Pons (tissue), 1 donor: ENCODE data around the gene KRT79.
"Not testable (repeated sequence)": the region's sequence is repeated elsewhere in the genome, so short reads cannot be mapped to it uniquely, and the experiment has no call there.

Source experiments
- DNase-seq: peaks from one replicate; pipeline ENCODE4 v3.0.0-alpha.2; 2016; ENCODE audit warnings: low spot score

The KRT79 gene

DNA sequence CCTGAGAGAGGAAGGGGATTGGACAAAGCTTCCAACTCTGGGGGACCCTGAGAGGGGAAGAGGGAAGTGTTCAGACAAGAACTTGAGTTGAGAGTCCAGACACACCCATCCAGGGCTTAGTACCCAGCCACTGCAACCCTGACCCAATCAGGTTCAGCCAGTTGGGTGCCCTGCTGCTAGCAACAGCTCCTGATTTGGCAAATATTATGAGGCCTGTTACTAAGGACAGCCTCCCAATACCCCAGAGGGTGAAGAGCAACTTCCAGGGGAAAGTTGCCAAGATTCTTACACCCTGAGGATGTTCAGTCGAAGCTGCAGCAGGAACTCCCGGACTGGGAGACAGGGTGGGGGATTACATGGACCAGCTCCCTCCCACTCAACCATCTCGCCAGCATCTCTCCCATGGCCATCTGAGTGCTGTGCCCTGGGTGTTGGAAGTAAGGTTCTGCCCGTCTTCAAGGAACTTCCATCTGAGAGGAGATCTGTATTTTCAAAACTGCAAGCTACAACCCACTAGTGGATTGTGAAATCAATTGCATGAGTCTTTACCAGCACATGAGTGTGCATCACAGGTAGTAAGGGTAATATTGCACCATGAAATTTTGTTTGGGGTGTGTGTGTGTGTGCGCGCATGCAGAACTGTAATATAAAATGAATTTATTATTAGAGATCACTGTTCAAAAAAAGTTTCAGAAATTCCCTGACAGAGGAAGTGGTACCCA, 26.2 kb upstream of the KRT79 start:
- DNase-seq: no peak

DNA sequence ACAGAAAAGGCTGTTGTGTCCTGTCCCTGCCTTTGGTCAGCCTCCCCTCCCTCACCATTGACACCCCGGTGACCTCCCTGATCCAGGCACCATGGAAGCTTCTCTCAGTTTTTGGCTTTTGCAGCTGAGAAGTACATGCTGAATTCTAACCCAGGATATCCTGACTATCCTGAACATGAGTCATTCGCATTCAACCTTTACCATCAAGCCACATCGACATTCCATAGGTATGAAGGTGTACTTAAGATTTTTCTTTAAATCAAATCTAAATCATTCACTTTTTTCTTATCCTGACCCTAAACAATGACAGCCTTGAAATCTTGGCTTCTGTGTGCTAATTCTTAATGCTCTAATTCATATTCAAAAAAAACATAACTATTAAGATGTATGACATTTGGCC, 23.4 kb upstream of the KRT79 start:
- DNase-seq: no peak

DNA sequence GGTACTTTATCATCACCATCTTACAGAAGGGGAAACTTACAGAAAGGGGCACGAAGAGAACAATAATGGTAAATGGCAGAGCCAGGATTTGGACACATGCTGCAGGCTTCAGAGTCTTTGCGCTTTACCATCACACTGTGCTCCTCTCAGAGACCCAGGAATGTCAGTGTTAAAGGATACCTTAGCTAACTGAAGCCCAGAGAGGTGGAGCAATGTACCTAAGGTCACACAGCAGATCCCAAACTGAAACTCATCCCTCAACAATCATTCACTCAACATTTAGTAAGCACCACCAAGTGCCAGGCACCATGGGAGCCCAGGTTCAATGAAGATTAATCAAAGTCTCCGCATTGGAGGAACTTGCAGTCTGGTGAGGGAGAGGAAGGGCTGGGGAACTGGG, 22.7 kb upstream of the KRT79 start:
- DNase-seq: no peak

DNA sequence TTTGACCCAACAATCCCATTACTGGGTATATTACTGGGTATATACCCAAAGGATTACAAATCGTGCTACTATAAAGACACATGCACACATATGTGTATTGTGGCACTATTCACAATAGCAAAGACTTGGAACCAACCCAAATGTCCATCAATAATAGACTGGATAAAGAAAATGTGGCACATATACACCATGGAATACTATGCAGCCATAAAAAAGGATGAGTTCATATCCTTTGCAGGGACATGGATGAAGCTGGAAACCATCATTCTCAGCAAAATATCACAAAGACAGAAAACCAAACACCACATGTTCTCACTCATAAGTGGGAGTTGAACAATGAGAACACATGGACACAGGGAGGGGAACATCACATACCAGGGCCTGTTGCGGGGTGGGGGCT, 22.0 kb upstream of the KRT79 start:
- DNase-seq: not testable (repeated sequence)

DNA sequence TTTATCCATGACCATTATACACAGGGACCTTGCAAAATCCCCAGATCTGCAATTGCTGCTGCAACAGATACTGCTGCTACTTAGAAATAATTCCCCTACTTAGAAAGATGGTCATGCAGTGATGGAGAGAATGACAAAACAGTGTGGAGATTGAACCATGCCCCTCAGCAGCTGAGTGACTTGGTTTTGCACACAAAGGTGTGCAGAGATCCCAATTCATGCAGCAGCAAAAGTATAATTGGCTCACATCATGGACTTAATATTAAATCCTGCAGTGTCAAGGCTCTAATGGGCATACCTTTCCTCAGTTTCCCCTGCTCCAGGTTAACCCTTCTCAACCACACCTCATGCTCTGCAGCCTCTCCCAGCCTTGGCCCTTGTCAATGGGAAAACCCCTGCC, 17.7 kb upstream of the KRT79 start:
- no peak for DNase-seq

DNA sequence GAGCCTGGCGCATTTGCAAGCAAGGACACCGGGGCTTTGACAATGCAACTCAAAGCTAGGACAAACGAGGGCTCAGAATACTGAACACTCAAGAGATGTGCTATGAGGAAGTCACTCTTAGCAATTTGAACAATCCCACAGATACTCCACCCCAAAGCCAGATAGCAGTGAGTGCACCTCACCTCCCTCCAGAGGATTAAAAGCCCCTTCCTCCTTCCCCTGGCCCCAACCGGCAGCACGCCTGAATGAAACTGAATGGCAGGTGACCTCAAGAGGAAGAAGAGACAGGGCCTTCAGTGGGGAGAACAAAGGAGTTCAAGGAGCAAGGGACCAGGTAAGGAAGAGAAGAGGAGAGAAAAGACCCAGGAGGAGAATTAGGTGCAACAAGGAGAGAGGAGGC, 16.6 kb upstream of the KRT79 start:
- DNase-seq: no peak

DNA sequence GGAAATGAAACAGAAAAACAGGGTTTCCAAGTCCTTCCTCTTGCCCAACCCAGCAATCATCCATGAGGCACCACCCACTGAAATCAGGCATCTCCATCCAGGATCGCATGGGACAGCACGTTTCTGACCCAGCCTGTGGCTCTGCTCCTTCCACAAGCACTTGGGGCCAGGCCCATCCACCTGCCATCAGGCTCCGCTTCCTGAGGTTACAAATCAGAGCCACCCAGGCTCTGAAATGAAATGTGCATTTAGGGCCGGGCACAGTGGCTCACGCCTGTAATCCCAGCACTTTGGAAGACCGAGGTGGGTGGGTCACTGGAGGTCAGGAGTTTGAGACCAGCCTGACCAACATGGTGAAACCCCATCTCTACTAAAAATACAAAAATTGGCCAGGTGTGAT, 15.4 kb upstream of the KRT79 start:
- DNase-seq: no peak

DNA sequence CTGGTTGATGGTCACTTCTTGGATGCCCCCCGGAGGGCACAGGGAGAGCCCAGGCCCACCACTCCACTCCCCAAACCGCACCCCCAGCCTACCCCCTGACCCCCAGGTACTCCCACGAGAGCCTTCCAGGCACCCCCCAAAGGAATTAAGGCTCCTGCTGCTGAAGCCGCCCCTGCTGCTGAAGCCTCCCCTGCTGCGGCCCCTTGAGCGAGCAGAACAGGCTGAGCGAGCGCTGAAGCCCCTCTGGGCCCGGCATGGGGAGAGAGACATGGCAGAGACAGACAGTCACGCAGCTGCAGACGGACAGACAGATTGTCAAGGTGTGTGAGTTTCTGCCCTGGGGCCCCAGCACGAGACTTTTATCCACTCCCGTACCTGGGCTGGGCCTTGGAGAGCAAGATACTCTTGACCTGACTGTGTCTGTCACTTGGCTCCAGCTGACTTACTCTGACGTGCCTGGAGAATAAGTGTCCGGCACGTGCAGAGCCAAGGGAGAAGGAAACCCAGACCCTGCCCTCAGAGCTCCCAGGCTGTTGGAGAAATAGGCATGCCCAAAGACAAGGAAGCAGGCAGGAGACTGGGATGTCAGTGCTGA, 14.6 kb upstream of the KRT79 start, which contains the start of gene KRT78:
Gene KRT78, minus strand, starts transcription at position 334 of the 595 bp plus-strand sequence. Its CDS starts 64 bp downstream, at position 270.
- no peak for DNase-seq

DNA sequence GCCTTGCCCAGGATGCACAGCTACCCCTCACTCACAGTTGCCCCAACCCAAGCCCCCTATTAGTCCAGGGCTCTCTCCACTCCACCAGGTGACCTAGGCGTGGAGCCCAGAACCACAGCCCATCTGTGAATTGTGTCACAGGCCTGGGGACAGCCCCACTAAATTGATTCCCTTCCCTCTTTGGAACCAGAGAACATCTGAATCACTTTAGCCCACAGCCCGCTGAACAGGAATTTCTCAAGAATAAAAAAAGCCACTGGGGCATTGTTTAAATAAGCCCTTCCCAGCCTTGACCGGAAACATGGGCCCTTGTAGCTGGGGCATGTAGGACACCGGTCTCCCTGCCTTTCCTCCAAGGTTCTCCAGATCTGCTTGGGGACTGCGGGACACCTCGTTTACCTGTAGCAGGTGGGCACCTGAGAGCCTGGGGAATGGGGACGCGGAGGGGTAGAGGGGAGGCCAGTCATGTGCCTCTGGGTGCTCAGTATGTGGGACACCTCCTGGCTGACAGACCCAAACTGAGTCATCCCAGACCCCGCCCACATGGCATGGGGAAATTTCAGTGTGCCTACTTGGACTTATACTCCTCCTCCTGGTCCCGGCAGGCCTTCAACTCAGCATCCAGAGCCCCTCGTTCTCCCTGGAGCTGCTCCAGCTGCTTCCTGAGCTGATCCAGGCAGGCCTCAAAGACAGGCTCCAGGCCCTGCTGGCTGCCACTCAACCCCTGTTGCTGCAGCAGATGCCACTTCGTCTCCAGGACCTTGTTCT, 13.4 kb upstream of the KRT79 start:
- no peak for DNase-seq

DNA sequence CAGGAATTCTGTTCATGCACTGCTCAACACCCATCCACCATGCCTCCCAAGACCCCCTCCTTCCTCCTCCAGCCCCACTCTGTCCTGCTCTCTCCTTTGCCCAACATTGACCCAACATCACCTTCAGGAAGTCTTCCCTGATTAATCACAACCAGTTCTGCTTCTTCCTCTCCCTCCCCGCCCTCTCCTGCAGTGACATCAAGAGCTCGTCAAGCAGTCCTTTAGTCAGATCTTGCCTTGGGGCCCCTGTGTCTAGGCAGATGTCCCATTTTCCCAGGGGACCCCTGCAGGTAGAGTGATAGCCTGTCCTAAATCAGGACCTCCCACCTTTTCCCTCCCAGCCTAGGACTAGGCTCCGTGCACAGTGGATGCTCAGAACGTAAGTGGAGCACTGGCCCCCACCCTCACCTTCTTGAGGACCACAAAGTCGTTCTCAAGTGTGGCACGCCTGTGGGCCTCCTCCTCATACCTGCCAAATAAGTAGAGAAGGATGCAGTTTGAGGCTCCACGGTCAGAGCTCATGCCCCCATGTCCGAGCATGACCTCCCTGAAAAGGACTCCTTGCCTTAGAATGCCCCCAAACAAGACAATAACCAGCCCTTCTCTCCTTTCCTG, 12.4 kb upstream of the KRT79 start:
- no peak for DNase-seq

DNA sequence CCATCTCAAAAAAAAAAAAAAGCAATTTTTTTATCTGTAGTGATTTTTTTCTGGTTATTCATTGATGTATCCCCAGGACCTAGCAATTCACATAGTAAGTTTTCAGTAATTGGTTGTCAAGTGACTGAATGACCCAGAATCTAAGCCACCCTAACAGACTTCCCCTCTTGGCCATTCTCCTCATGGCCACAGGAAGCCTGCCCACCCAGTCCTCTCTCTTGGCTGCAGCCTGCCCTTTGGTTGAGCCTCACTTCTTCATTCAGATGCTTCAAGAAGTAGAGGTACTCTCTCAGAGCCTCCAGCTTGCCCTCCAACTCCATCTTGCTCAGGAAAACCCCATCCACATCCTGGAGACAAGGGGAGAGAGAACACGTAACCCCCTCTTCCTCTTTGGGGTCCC, 11.8 kb upstream of the KRT79 start:
- DNase-seq: no peak

DNA sequence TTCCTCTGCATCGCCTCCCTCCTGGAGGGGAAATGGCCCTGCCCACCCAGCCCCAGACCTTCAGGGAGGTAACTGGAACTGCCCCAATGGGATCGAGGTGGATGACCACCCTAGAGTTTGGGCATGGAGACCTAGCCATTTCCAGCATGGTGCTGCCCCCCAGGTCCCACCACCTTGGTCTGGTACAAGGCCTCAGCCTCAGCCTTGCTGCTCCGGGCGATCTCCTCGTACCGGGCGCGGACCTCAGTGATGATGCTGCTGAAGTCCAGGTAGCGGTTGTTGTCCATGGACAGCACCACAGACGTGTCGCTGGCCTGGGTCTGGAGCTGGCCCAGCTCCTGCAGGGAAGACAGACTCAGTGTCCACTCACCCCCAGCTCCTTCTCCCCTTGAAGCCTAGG, 10.3 kb upstream of the KRT79 start:
- no peak for DNase-seq

DNA sequence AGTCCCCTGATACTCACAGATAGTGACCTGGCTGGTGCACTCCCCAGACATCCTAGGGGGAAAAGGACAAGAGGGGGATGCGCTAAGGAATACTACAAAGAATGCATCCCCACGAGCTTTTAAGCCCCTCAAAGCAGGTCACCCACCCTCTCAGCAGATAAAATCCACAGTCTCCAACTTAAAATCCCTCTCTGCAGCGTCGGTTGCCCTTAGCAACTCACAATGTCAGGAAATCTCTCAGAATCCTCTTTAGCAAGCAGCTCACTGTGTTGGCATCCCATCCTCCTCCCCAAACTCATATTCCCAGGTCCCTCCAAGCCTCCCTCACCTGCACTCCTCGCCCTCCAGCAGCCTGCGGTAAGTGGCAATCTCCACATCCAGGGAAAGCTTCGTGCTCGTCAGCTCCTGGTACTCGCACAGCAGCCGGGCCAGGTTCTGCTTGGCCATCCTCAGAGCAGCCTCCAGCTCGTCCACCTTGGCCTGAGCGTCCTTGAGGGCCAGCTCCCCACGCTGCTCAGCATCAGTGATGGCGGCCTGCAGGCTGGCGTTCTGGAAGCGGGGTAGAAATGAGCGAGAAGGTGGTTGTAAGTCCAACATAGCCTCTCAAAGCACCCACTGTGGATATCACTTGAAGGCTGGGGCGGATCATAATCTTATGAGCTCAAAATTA, 5.5 kb upstream of the KRT79 start:
- no peak for DNase-seq

DNA sequence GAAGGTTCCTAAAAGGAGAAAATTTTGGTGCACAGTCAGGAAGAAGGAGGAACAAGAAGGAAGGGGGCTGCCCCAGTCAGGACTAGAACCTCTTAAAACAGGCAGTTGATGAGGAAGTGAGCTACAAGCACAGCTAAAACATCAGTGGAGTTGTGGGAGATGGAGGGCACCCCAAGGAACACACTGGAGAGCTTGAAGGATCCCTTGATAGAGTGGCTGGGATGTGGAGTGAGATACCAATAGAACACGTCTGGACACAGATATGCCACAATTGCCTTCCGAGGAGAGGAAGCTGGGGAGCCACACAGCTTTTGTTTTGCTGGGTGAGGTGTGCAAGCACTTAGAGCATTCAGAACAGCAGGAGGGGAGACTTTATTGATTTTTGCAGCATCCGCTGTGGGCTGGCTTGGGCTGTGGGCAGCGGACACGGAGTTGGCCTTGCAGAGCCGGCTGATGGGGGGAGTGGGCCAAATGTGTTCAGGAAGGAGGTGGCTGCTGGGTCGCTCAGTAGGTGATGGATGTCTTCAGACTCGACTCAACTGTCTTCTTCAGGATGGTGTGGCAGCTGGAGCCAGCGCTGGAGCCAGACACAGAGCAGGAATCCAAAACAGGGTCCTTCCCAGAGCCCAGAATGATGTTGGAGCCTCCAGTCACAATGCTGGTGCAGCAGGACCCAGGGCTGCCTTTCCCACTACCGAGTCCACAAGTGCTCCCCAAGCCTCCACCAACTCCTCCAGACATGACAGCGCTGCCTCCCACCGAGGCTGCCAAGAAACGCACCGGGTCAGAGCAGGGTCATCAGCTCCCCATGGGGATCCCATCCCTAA, 4.7 kb upstream of the KRT79 start:
- DNase-seq: no peak

DNA sequence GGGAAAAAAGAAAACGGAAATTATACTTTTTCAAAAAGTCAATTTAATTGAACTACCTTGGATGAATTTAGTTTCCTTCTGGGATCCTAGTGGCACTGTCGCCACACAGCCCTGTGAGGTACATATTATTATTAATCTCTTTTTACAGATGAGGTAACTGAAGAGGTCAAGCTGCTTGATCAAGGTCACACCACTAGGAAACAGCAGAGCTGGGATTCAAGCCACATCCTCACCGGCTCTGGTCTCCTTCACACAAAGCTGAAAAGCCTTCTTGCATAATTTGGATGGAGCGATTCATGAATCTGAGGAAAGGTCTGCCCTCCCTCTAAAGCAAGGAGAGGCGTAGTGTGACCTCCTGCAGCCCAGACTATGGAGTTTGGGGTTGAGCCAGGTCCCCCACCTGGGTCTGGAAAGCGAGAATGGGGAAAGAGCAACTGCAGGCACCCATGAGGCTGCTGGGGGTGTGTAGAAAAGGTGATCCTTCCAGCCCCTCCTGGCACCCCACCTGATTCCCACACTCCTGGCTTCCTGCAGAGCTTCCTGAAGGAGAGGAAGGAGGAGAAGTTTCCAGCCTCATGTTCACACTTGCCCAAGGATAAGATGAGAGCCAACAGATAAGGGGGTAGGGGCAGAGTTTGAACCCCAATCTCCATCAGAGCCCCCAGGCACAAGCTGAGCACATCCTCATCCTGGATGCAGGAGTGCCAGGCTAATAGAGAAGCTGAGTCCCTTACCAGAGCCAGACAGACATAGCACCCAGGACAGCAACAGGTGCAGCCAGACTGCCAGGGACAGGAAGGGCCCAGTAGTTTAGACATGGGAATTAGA, 3.9 kb upstream of the KRT79 start:
- no peak for DNase-seq

DNA sequence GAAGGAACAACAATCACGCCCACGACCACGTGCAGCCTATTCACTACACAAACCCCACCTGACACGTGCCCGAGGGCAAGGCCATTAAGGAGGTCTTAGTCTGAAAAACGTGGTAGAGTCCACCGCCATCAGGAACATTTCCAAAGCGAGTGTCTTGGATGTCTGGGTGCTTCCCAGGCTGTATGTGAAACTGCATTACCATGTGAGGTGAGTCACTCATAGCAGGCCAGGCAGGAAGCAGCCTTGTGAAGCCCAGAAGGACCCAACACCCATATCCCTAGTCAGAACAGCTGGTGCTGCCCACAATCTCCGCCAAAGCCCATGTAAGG, 3.3 kb upstream of the KRT79 start:
- no peak for DNase-seq

DNA sequence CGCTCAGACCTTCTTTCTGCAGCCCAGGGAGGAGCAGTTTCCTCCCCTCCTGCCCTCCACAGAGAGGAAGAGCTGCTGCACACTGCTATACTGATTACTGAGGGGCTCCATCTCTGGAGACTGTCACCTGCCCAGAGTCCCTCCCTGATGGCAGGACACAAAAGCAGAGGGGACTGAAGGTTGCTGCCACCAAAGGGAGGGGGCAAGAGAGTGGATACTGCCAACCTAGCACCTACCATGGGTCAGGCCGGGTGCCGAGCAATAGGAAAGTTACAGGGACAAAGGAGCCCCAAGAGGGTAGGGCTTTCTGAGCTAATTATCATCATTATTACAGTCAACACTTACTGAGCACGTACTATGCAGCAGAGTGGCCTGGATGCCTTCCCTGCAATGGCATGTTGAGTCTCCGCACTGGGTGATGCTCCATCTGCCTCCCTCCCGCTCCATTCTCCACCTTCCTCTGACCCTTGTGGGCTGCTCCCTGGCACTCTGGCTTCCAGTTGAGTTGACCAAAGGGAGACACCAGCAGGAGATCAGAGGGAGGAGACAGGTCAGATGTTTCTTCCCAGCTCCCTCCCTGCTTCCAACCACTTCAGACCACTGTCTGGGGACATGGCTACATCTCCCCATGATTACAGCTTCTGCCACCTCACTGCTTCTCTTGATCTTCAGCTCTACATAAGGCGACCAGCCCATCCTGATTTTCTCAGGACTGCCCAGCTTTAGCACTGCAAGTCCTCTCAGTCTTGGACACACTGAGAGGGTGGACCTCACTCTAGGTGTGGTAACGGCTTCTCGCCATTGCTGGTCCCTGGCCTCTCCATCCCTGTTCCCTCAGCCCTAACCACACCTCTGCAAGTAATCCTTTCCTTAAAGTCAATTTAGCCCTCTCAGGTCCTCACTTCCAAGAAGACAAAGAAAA, 2.6 kb upstream of the KRT79 start:
- no peak for DNase-seq

DNA sequence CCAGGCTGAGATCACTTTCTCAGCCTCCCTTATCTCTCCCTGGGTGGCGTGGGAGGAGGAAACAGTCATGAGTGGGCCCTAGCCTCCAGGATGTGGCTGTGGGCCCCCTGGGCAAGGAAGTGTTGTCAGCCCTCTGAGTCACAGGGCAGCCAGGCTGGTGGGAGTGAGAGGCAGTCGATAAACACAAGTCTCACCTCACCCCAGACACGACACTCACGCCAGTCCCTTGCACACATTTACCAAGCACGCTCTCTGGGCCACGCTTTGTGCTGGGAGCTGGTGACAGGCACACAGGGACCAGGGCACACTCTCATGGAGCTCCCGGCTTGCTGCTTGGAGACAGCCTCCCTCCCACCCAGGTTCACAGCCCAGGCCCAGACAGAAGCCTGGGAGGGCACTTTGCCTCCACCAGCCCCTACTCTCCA, 1.9 kb upstream of the KRT79 start:
- no peak for DNase-seq

DNA sequence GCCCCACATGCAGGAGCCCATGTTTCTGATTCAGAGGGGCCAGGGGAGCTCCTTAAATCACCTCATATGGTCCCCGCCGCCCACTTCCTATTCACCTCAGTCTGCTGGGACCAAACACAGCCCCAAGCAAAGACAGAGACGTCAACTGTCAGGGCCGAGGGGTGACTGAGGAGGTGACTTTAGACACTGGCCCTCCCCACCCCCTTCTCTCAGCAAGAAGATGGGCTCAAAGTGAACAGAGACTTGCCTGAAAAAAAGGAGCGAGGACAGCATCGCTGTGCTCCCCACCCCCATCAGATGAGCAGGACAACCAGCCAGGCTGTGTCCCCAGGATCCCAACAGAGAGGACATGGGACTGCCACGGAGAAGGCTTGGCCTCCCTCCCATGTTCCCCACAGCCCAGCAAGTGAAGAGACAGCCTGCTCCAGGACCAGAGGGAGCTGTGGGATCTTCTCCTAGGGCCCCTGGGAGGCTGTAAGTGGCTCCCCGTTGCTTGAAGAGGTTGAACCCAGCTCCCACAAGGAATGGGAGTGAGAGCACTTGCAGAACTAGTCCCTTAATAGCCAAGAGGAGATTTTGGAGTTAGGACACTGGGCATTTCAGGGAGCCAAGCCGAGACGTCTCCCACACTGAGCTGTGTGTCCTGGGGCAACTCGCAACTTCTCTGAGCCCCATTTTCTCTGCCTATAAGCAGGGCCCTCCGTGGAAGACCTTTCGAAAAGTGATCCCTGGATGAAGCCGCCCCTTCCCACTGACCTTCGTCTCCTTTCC, 1.3 kb upstream of the KRT79 start:
- no peak for DNase-seq
